Activated CD8-positive, alpha-beta memory T cell treated with anti-CD3 and anti-CD28 coated beads for 1 hour (primary cell): ENCODE data around the gene KRT24.

Experiments used
- DNase-seq, 2 donors: peaks; one replicate each; pipeline ENCODE4 v3.0.0-alpha.2; 2020; ENCODE audit warnings: low read depth in 1 of 2; ENCODE audit errors: extremely low read depth in 1 of 2

The KRT24 gene

DNA sequence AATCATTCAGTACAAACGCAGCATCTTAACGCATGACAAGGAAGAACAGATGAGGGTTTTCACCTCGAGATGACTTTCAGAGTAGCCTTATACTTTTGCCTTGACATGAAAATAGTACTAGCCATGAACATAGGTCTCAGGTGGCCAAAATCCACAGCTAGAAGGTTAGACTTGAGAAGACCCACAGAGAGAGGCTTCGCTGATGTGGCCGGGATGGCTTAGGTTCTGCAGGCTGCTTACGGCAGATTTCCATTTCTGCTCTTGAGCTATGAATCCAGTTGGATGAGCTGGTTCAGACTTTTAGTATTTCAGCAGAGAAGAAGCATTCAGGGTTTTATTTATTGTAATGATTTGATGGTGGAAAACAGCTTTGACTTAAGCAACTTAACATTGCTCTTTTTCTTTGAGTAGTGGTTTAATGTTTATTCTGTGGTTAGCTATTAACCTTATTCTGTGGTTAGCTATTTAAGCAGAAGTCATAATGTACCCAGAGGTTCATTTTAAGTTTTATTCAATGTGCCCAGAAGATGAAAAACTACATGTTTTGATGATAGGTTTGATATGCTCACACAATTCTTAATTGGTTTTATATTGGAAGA lies 7.6 kb downstream of the KRT24 start:
- no peak for DNase-seq

DNA sequence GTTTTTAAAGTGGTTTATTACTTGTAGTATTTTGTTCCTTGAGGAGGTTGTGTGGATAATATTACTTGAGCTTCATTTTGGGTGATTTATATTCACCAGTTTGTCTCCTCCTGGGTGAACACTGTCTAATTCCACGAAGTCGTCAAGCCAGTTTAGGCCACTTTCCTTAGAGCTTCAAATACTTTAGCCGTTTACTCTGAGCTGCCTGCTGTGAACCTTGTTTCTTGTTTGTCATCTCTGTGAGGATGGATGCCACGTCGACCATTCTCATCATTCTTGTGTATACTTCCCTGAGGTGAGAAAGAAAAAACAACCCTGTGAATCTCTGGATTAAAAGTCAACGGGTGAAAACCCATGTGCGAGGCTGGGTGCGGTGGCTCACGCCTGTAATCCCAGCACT lies 9.0 kb downstream of the KRT24 start:
- no peak for DNase-seq

GRCh38 chr17:40687106-40687505 lies 16.4 kb downstream of the KRT24 start:
- DNase-seq, result no peak

DNA sequence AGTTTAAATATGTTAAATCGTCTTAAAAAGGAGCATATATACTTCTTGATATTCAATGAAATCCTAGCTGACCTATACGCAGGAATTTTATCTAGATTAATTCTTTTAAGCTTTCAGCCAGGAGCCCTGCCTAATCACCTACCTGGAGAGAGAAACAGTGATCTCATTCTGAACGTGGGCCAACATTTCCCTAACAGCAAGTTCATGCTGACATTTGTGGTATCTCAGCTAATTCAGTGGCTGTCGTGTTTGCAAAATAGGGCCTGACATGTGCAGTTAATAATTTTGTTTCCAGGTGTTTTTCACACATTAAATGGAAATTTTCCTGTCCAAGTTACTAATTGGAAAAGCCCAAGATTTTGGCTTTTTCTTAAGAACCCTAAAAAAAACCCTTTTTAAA lies 17.4 kb downstream of the KRT24 start:
- DNase-seq, result no peak

DNA sequence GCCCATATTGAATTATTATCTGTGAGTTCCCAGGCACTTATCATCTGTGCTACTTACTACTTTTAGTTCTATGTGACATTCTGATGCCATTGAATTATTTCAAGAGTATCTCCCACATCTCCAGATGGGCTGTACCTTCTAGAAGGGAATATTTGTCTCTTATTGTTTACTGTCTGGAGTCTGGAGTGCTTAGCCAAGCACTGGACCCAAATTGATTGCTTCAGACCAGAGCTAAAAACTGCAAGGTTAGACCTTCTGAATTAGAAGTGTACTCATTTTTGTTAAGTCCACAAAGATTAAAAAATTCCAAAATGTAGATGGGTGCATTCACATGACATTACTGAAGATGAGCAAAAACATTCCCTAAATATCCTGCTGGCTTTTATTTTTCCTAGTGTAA lies 22.6 kb downstream of the KRT24 start:
- no peak for DNase-seq

DNA sequence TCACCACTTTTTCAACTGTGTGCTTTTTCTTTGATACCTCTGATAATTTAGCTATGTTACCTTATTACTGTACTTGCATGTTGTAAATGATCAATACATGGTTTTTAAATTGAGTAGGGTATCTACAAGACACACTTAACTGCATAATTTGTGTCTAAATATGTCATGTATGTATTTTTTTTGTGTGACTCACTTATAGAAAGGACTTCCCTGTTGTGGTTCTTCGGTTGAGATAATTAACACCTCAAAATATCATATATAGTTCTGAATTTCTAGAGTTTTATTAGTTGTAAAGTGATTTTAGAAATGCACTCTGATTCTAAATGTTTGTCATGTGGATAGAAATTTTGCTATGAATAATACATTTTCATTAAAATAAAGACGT lies 24.0 kb downstream of the KRT24 start:
- no peak for DNase-seq

GRCh38 chr17:40678902-40679522 lies 24.5 kb downstream of the KRT24 start:
- DNase-seq, result no peak

DNA sequence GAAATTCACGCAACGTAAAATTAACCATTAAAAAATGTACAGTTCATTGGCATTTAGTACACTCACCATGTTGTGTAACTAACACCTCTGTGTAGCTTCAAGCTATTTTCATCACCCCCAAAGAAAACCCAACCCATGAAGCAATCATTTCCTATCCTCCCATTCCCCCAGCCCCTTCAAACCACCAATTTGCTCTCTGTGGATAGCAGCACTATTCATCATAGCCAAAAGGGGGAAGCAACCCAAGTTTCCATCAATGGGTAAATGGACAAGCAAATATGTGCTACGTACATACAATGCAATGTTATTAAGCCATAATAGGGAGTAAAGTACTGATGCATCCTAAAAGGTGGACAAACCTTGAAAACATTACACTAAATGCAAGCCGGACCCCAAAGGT lies 27.6 kb downstream of the KRT24 start:
- DNase-seq, result no peak

DNA sequence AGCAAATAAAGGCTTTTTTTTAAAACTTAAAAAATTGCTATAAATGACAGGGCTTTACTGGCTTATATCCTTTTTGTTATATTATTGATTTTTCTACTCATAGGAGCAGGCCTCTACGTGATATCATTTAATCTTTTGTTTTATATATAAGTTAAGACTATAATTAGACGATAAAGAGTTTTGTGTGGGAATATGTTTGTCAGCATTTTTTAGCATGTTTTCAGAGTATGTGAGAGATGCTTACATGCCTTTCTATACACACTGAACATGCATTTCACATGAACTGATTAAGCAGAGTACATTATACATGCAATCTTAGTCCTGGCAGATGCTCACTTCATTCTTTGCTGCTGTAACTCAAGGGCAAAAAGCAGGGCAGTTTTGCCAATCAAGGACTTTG lies 30.9 kb downstream of the KRT24 start:
- DNase-seq, result no peak

DNA sequence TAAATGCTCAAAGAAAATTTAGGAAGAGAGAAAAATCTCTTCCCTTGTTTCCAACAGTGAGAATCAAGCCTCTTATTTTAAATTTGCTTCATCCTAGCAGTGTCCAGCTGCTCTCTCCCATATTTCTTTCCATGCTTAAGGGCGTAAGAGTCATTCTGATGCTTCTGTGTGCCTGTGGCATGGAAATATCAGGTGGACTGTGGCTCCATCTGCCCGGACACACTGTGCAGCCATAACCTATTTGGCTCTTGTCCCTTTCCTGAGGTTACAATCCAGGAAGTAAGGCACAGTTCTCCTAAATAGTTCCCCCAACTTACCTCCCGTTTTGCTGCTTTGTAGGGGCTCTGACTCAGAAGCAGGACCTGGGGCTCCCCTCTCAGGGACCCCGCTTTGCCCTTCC lies 32.3 kb downstream of the KRT24 start:
- DNase-seq, result no peak

GRCh38 chr17:40666331-40666730 lies 37.2 kb downstream of the KRT24 start:
- DNase-seq, result no peak

- DNase-seq, result no peak
These were observed 38.8 kb downstream of the KRT24 start, which contains the start of gene KRT222 for GRCh38 chr17:40664582-40665333. KRT222 (minus strand) TSS chr17:40665177; CDS start chr17:40665099, 78 bp downstream.

DNA sequence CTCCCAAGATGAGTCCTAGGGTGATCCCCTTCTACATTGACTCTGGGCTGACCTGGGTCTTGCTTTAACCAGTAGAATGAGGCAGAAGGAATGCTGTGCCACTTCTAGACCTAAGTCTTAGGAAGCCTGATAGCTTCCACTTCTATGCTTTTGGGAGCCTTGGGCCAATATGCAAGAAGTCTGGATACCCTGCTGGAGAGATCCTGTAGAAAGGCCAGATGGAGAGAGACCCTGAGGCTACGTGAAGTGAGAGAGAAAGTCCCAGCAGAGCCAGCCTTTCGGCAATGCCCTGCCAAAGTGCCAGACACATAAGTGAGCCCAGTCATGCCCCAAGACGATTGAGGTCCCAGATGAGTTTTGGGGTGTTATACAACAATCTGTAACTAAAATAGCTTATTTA lies 40.3 kb downstream of the KRT24 start:
- DNase-seq, result no peak

- no peak for DNase-seq
These were observed 43.6 kb downstream of the KRT24 start for GRCh38 chr17:40659911-40660310.

DNA sequence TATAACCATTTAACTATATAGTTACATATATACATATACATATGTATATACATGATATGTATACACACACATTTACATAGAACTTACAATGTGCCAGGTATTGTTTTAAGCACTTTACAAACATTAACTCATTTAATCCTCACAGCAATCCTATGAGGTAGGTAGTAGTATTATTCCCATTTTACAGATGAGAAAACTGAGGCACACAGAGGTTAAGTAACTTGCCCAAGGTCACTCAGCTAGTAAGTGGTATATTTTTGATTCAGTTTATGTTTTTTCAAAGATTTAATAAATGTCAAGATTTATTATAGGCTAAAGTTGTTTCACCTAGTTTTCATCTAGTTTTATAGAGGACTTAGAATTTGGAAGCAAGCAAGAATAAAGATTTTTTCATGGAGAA lies 45.2 kb downstream of the KRT24 start:
- DNase-seq, result no peak

DNA sequence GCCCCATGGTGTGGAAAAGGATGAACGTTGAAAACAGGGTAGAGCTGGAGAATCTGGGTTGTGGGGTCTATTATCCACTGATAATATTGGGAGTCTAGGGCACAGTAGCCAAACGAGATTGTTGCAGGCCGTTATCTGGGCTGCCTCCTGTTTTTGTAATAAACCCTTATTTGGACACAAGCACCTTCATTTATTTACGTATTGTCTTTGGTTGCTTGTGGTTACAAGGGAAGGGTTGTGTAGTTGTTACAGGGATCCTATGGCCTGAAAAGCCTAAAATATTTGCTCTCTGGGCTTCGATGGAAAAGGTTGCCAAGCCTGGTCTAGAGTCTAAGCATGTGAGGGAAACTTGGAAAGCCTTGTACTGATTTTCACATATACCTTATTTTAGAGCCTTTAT lies 51.6 kb downstream of the KRT24 start:
- no peak for DNase-seq

DNA sequence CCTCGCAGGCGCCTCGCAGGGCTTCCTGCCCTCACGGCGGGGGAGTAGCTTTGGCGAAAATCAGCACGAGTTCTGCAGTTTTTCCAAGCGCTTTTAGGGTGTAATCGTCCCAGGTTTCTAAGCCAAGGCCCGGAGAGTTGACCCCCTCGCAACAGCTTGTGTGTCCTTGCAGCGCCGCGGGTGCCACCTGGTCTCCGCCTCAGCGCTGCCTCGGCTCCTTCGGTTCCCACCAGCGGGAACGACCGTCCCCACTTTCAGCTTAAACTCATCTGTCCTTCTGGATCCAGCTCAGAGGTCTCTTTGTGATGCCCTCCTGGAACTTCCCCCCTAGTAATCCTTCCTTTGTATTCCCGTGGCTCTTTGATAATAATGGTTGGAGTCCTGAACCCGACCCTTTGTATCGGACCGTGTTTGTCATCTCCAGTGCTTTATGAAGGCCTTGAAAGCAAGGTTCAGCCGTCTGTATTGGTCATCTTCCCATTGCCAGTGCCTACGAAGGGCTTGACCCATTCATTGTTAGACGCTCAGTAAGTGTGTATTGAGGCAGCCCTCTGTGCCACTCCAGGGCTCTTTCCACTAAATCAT lies 55.1 kb downstream of the KRT24 start:
- no peak for DNase-seq
